Tongue (tissue), 2 donors: Measurements from ENCODE around the gene SCRN1. TPM values are rescaled to one million over a fixed set of nuclear protein-coding genes. Genes with fewer than 3 reads are reported as not detected.

Experiments
- DNase-seq: peaks from one replicate; pipeline ENCODE4 v3.0.0-alpha.2; 2015
- total RNA-seq: library from RNA; depleted of rRNA; stranded (reverse); fragments of >200 nt; gene quantifications from one replicate; pipeline ENCODE4 v1.2.3, GENCODE V29; 2014

Gene SCRN1
- total RNA-seq, 1 donor from 2014 or later: 36.0 TPM

GRCh38 chr7:29926741-29927140, 62.9 kb downstream of the SCRN1 start:
- DNase-seq: no peak

- DNase-seq: no peak
Observed at GRCh38 chr7:29926216-29926615, 63.4 kb downstream of the SCRN1 start.

DNA sequence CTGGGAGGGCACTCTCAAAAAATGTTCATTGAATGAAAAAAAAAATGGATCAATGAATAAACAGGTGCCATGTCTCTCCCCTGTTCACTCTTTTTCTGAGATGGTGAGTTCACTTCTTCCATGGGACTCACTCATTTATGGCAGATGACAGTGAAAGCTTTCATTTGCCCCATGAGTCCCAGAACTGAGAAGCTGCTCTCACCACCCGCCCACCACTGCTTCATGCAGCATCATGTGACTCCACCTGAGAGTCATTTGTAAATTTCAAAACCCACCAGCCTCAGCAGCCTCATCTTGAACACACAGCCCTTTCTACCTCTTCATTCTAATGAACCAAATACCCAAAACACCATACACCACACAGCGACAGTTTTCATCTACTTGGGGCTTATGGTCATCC, 64.9 kb downstream of the SCRN1 start:
- DNase-seq: no peak

DNA sequence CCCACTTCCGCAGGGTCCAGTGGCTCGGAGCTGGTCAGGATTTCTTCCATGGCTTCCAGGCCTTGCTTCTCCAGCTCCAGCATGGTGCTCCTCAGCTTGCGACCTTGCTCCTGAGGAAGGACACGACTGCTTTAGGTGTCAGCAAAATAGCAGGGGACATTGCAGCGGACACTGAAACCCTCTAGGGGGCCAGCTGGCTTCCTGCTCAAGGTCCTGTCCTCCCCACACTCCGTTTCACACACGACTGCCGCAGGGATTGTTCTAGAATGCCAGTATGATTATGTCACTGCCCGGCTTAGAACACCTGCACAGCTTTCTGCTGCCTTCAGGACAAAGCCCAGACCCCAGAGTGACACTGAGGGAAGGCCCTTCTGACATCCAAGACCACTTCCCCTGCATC, 65.6 kb downstream of the SCRN1 start:
- no peak for DNase-seq

GRCh38 chr7:29922921-29923700, 66.5 kb downstream of the SCRN1 start:
- DNase-seq: no peak

- peak; percentile 77 for DNase-seq
Observed at GRCh38 chr7:29921404-29922010, 68.1 kb downstream of the SCRN1 start.

DNA sequence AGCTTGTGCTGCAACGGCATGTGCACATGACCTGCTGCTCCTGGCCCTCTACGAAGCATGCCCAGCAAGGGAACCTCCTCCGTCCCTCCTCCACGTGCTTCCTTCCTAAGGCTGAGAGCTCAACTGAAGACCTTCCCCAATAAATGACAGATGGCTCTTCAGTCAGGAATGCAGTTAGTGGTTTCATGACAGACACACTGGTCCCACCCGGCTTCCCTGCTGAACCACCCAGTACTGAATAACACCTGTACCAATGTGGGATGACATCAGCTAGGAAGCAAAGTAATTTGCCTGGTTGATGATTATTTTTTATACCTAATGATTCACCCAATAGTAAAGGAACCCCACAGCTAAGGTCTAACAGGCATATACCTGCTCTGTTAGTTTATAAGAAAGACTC, 69.1 kb downstream of the SCRN1 start:
- DNase-seq: no peak

DNA sequence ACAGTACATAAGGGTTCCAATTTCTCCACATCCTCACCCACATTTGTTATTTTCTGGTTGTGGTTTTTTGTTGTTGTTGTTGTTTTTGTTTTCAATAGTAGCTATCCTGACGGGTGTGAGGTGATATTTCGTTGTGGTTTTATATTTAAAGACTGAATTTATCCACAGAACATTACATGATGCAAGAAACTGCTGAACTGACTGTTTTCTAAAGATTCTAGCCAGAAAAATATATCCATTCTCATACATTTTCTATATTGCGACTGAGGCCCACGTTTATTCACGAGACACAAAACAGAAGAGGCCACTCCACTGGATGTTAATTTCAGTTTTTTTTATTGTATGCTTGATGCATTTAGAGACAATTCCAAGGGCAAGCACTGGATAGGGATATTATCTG, 69.8 kb downstream of the SCRN1 start:
- no peak for DNase-seq

- no peak for DNase-seq
Observed at GRCh38 chr7:29918850-29919249, 70.8 kb downstream of the SCRN1 start.

- DNase-seq: no peak
Observed at GRCh38 chr7:29917641-29918040, 72.0 kb downstream of the SCRN1 start.

DNA sequence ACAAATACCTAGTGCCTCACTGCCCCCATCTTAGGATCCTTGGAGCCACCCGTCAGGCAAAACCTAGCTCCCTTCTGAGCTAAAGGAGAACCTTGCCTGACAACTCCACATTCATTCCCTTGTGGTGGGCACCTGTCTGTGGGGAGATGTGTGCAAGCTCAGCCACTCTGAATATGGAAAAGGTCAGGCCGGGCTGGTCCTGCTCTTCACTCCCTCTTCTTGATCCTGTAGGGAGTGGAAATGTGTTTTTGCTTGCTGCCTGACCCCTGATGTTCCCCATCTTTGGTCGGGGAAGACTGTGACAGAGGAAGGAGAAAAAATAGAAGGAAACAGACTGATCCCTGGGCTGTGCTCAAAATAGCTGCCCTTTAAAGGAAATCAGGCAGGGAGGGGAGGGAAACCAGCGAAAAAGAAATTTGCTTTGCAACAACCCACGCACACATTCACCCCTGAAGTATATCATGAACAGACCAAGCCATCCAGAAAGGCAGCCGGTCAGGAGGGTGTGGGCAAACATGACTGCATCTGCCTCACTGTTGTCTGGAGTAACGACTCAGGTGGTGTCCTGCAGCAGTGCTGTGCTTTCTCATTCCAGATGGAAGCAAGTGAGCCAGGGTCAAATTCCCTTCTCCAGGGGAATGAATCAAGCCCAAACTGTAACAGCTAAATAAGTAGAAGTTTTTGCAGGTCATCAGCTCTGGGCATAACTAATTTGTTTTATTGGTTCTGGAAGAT, 74.0 kb downstream of the SCRN1 start:
- DNase-seq: no peak

DNA sequence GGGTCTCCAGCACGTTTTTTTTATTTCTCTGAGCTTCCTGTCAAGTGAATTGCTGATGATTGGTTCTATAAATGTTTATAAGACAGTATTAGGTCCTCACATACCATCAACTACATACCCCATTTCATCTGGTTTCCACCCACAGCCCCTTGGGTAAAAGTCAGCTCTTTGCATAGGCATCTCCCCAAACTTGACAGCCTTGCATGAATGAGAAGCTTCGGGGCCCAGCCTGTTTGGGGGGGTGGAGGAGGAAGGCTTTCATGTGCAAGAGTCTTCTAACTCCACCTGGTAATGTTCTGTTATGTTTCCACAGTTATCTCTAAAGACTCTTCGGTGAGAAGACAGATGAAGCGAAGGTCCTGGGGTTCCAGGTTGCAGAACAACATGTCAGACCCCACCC, 75.4 kb downstream of the SCRN1 start:
- DNase-seq: no peak

- DNase-seq: no peak
Observed at GRCh38 chr7:29906200-29907022, 83.2 kb downstream of the SCRN1 start.

GRCh38 chr7:29900745-29901144, 88.9 kb downstream of the SCRN1 start:
- no peak for DNase-seq

DNA sequence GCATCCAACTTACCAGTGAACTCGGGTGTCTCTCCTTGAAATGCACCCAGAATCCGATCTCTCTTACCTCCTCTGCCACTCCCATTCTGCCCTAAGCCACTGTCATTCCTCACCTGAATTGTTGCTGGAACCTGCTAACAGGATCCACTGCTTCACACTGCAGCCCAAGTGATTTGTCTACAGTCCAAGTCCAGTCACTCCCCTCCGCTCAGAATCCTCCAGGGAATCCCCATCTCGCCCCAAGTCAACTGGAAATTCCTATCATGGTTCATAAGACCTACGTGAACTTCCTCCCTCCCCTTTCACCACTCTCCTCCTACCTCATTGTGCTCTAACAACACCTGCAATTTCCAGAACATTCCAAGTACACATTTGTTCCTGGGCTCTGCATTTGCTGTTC, 91.3 kb downstream of the SCRN1 start:
- no peak for DNase-seq

DNA sequence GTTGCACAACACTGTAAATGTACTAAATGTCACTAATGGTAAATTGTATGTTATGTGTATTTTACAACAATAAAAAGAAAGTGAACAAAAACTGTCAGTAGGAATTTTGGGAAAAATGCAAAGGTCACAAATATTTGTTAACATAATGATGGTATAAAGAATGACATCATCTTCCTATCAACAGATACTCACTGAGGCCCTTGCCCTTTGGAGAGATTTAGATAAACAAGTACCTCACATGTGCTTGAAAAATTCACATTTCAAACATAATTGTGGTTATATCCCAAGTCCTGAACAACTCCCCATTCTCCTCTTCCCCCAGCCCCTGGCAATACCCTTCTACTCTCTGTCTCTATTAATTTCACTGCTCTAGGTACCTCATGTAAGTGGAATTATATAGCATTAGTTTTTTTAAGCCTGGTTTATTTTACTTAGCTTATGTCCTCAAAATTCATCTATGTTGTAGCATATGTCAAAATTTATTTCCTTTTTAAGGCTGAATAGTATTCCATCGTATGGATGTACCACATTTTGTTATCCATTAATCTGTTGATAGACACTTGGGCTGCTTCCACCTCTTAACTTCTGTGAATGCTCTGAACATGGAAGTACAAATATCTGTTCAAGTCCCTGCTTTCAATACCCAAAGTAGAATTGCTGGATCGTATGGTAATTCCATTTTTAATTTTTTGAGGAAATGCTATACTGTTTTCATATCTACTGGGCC, 92.8 kb downstream of the SCRN1 start:
- no peak for DNase-seq

DNA sequence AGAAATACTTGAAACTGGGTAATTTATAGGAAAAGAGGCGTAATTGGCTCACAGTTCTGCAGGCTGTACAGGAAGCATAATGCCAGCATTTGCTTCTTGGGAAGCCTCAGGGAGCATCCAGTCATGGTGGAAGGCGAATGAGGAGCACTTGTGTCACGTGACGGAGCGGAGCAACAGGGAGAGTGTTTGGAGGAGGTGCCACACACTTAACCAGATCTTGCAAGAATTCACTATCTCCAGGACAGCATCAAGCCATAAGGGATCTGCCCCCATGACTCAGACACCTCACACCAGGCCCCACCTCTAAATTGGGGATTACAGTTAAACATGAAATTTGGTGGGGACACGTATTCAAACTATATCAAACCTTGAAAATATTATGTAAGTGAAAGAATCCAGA, 94.0 kb downstream of the SCRN1 start:
- no peak for DNase-seq

DNA sequence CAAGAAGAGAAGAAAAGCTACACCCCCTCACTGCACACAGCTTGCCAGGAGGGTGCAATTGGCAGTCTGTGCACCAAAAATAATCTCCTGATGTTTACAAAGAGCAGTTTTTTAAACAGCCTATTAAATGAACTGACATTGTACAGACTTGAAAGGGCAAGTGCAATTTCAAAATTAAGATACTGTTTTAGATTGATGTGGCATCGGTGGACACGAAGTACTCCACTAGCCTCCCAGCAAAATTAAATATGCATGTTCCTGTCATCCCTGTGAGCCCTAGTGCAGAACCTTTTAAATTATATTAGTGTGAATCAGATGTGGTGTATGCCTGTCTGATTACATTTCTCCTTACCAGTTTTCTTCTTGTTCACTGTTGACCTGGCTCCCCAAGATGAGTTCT, 95.3 kb downstream of the SCRN1 start:
- DNase-seq: no peak

GRCh38 chr7:29893351-29893965, 96.1 kb downstream of the SCRN1 start:
- no peak for DNase-seq

DNA sequence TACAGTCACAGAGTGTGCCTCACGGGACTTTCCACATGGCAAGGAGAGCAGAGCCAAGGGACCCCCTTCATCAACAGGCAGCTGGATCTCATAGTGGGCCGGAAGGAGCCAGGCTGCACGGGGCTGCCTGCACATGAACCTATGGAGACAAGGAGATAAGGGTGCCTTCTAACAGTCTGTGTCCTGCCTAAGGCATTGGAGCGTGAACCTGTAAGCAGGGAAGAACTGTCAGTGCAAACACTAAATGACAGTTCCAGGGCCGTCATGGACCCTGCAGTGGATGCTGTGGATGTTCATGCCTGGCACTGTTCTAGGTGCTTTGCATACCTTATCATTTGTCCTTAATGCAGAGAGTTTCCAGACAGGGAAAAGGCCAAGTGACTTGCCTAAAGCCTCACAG, 97.4 kb downstream of the SCRN1 start:
- no peak for DNase-seq

GRCh38 chr7:29891766-29892165, 97.8 kb downstream of the SCRN1 start:
- DNase-seq: no peak
